GM12878 (cell line): ENCODE measurements around the gene UNKL. TPM values are rescaled to one million over a fixed set of nuclear protein-coding genes. Genes with fewer than 3 reads are reported as not detected.
A peak's percentile ranks its signal among the peaks of the same experiment; 100 is the strongest.

Experiments used
- ATAC-seq: fragments of 200-7000 bp; cut with Tn5 transposase; 3 replicates; pipeline ENCODE4 v1.9.1; 2020; ENCODE audit warnings: mild to moderate bottlenecking, moderate library complexity
- BruUV-seq: library from RNA; stranded (reverse); fragments of 400-500 nt; replicated peaks from 2 replicates; lab custom pipeline; 2021; lab: Mats Ljungman, UMichigan
- CTCF ChIA-PET: fragments of 300-600 bp; sonication (Branson Sonifier 250); formaldehyde crosslinking; extraction: SDS; loops from one replicate; lab custom pipeline; 2021; ENCODE audit warnings: inconsistent platforms; lab: Yijun Ruan, JAX
- POLR2A ChIA-PET: fragments of 350-600 bp; formaldehyde crosslinking; extraction: SDS; loops from one replicate; lab custom pipeline; 2021; ENCODE audit warnings: inconsistent platforms; lab: Charles Lee
- RAD21 ChIA-PET: fragments of 300-600 bp; sonication (Branson Sonifier 250); formaldehyde crosslinking; loops from one replicate; lab custom pipeline; 2023; ENCODE audit warnings: antibody characterized with exemption; ENCODE audit not compliant: unreplicated experiment; lab: Charles Lee
- SMC1A ChIA-PET: fragments of 300-600 bp; sonication (Branson Sonifier 250); formaldehyde crosslinking; loops from one replicate; lab custom pipeline; 2023; ENCODE audit not compliant: unreplicated experiment, uncharacterized antibody; lab: Charles Lee
- DNase-seq: peaks from one replicate; pipeline ENCODE4 v3.0.0-alpha.2; 2011; ENCODE audit warnings: low read depth, low spot score
- FAIRE-seq: peaks from 3 replicates; lab custom pipeline; 2011; peaks lifted over from hg19 to GRCh38; lab: Jason Lieb, UNC
- H2AFZ ChIP-seq: 2 replicates; pipeline ENCODE4 v1.6.0; 2011; ENCODE audit warnings: low read depth, low read length, control low read depth; ENCODE audit not compliant: control insufficient read depth
- H3K27ac ChIP-seq: 2 replicates; pipeline ENCODE4 v1.5.1; 2011; ENCODE audit warnings: control low read depth; ENCODE audit not compliant: control insufficient read depth, insufficient read depth
- H3K27me3 ChIP-seq, 2 experiments: replicated peaks in 1 of 2; 2 replicates each; pipeline versions ENCODE4 v1.6.0 to v1.6.1; 2011; ENCODE audit warnings: low read length in 1 of 2; ENCODE audit not compliant: control insufficient read depth in 2 of 2, insufficient read depth in 2 of 2
- H3K36me3 ChIP-seq, 2 experiments: 2 replicates each; pipeline ENCODE4 v1.5.1; 2011; ENCODE audit warnings: low read length in 1 of 2; ENCODE audit not compliant: control insufficient read depth in 2 of 2, insufficient read depth in 2 of 2
- H3K4me1 ChIP-seq: 2 replicates; pipeline ENCODE4 v1.6.1; 2011; ENCODE audit warnings: mild to moderate bottlenecking, low read length, moderate library complexity, mixed read lengths; ENCODE audit not compliant: control insufficient read depth, insufficient read depth
- H3K4me2 ChIP-seq: 2 replicates; pipeline ENCODE4 v1.6.0; 2011; ENCODE audit warnings: control low read depth; ENCODE audit not compliant: control insufficient read depth, insufficient read depth
- H3K4me3 ChIP-seq: fragments of 200-600 bp; sonication (generic); 2 replicates; pipeline ENCODE4 v1.5.1; 2016
- H3K79me2 ChIP-seq: 2 replicates; pipeline ENCODE4 v1.6.0; 2011; ENCODE audit warnings: low read length; ENCODE audit not compliant: control insufficient read depth, insufficient read depth
- H3K9ac ChIP-seq: 2 replicates; pipeline ENCODE4 v1.8.0; 2011; ENCODE audit warnings: low read length, control low read depth, mixed read lengths; ENCODE audit not compliant: control insufficient read depth, insufficient read depth
- H3K9me3 ChIP-seq: replicated peaks from 3 replicates; pipeline ENCODE4 v1.5.1; 2011; ENCODE audit warnings: mild to moderate bottlenecking, low read length; ENCODE audit not compliant: control insufficient read depth, insufficient read depth
- H4K20me1 ChIP-seq: 2 replicates; pipeline ENCODE4 v1.6.0; 2011; ENCODE audit not compliant: control insufficient read depth, insufficient read depth
- POLR2A ChIP-seq: IDR thresholded peaks from 2 replicates; pipeline ENCODE4 v1.6.1; 2011; ENCODE audit warnings: low read depth, mild to moderate bottlenecking, low read length
- SP1 ChIP-seq: IDR thresholded peaks from one replicate; pipeline ENCODE4 v1.6.1; 2011; ENCODE audit warnings: low read depth, low read length
- SRF ChIP-seq, 2 experiments: IDR thresholded peaks; 2 replicates each; pipeline ENCODE4 v1.6.1; 2011; ENCODE audit warnings: low read depth in 2 of 2, low read length in 2 of 2, mild to moderate bottlenecking in 1 of 2, moderate library complexity in 1 of 2
- WGBS: methylation state at CpG from one replicate; pipeline ENCODE4 v1.1.6; 2016; ENCODE audit warnings: low lambda C conversion rate; ENCODE audit not compliant: insufficient replicate concordance, insufficient coverage; ENCODE audit errors: missing lambda C conversion rate; 5-methylcytosine and 5-hydroxymethylcytosine counted together
- in situ Hi-C: fragments of 300-500 bp; cut with MboI; formaldehyde crosslinking; loops from 9 replicates; pipeline ENCODE4 v1.14.3; 2018; ENCODE audit warnings: mixed read lengths
- intact Hi-C: fragments of 100-400 bp; cut with micrococcal nuclease; formaldehyde crosslinking; loops from one replicate; pipeline ENCODE4 v1.14.2; 2022; ENCODE audit not compliant: unreplicated experiment
- polyA plus RNA-seq, 11 experiments: library from polyadenylated mRNA; depleted of rRNA in 4 of 11; unstranded in 6 of 11; stranded (reverse) in 5 of 11; fragments of >200 nt; fragmentation: Nextera tagmentation in 4 of 11; fragmentation: Illumina TruSeq in 1 of 11; extraction: Ambion mirVana in 4 of 11; extraction: Trizol in 1 of 11; gene quantifications; 1 replicate in 1 of 11; 2 replicates in 10 of 11; pipeline versions ENCODE4 v1.2.1 to v1.2.3, GENCODE V29; 2011 to 2016; ENCODE audit warnings: inconsistent platforms in 2 of 11, missing spikeins in 2 of 11, low read depth in 1 of 11
- total RNA-seq, 4 experiments: library from RNA; depleted of rRNA in 3 of 4; stranded (reverse); fragments of >200 nt in 3 of 4; fragmentation: Illumina TruSeq in 1 of 4; extraction: Trizol in 1 of 4; gene quantifications; 2 replicates each; pipeline versions ENCODE4 v1.2.1 to v1.2.3, GENCODE V29; 2013 to 2021

Gene UNKL
- total and polyA plus RNA-seq, 10 of the 15 experiments (the other 5 are each of a cell fraction or from before 2014, with no cell fraction given) = 0.40 to 21.6 (median 9.1) TPM

DNA sequence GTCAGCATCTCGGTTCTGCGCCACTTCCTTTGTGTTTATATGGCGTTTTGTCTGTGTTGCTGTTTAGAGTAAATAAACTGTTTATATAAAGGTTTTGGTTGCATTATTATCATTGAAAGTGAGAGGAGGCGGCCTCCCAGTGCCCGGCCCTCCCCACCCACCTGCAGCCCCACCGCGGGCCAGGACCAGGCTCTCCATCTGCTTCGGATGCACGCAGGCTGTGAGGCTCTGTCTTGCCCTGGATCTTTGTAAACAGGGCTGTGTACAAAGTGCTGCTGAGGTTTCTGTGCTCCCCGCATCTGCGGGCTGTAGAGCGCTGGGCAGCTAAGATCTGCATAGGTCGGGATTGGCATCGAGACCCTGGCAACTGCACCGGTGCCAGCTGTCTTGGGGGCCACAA lies 89.2 kb downstream of the UNKL start:
- peaks cover 3% of the 10 kb centered on the region; the same call in 1 of the 2 replicates for H3K4me1 ChIP-seq
- no peak overlapping the region for H3K27ac ChIP-seq
- in situ Hi-C loops = no loop called here
- no peaks in the 10 kb centered on the region for H4K20me1 ChIP-seq
- FAIRE-seq = no peak
- no TSS peak for BruUV-seq
- no peak for TF ChIP-seq SRF (IDR thresholded peaks at IDR 0.05; ENCODE audit: low read depth in 2 of 2, low read length in 2 of 2)
- TF ChIP-seq, all 136 proteins: peak for 0
- DNase-seq (no peak), ATAC-seq (no peak; the same call in 2 of the 3 replicates)
- peaks cover 0 to 20% of the 10 kb centered on the region in 2 experiments; a peak in 3 of 4 replicates for H3K36me3 ChIP-seq
- intact Hi-C loops = no loop called here
- no peak overlapping the region for H3K4me3 ChIP-seq
- H3K79me2 ChIP-seq = no peaks in the 10 kb centered on the region
- RAD21 ChIA-PET = no interaction called here
- H2AFZ ChIP-seq = no peak overlapping the region
- SMC1A ChIA-PET = no interaction called here
- no peaks in the 10 kb centered on the region for H3K27me3 ChIP-seq
- POLR2A ChIA-PET = interaction anchor here (0.5 kb wide), 1 partner anchor 941 kb away, joined by 3 read pairs; no protein-coding TSS in a partner anchor
- 85% methylated on average over 14 of the region's 15 CpGs for WGBS
- CTCF ChIA-PET = interaction anchor here (0.6 kb wide), 1 partner anchor 104 kb away, joined by 3 read pairs; no protein-coding TSS in a partner anchor
- peaks cover under 1% of the 10 kb centered on the region; the same call in 1 of the 3 replicates for H3K9me3 ChIP-seq
- no peak overlapping the region for H3K9ac ChIP-seq
- H3K4me2 ChIP-seq = no peak overlapping the region

- intact Hi-C loops = no loop called here
- POLR2A ChIA-PET = no interaction called here
- H3K4me3 ChIP-seq = no peak overlapping the region
- RAD21 ChIA-PET = no interaction called here
- ATAC-seq = no peak
- FAIRE-seq = no peak
- in situ Hi-C loops = no loop called here
- peaks cover 3% of the 10 kb centered on the region; the same call in 1 of the 2 replicates for H3K4me1 ChIP-seq
- H3K9me3 ChIP-seq = no peaks in the 10 kb centered on the region
- no peak overlapping the region for H3K9ac ChIP-seq
- no peak overlapping the region for H3K27ac ChIP-seq
- TF ChIP-seq POLR2A (peak; percentile 47; the same call in 1 of the 2 replicates), SP1 (no peak)
- H3K79me2 ChIP-seq = no peaks in the 10 kb centered on the region
- no peak overlapping the region for H3K4me2 ChIP-seq
- CTCF ChIA-PET = no interaction called here
- H3K36me3 ChIP-seq = peaks cover 8 to 28% of the 10 kb centered on the region in 2 experiments; a peak in 3 of 4 replicates
- no peak for DNase-seq
- H4K20me1 ChIP-seq = 0 out of 2 replicates have a peak, but pooled peaks cover 2% of the 10 kb centered on the region
- SMC1A ChIA-PET = no interaction called here
- 86% methylated on average over 20 of the region's 22 CpGs for WGBS
- H2AFZ ChIP-seq = no peak overlapping the region
- no peaks in the 10 kb centered on the region for H3K27me3 ChIP-seq
- BruUV-seq = no TSS peak
Observed at GRCh38 chr16:1324286-1324826, 90.1 kb downstream of the UNKL start.
